OCI-LY3 (cell line): ENCODE data around the gene CD207.

Experiments
- CTCF ChIP-seq: fragments of 200-600, 300-600 bp; sonication (generic); IDR thresholded peaks from 2 replicates; pipeline ENCODE4 v1.5.1; 2014; ENCODE audit warnings: antibody characterized with exemption, low read length, low read depth
- EZH2phosphoT487 ChIP-seq: fragments of 200-600 bp; shearing (Covaris generic); IDR thresholded peaks from 2 replicates; pipeline ENCODE4 v1.6.1; 2018; ENCODE audit warnings: antibody characterized with exemption, mixed run types, low read depth

- TF ChIP-seq CTCF (no peak), EZH2phosphoT487 (no peak)
These were observed 12.8 kb downstream of the CD207 start for GRCh38 chr2:70822843-70823242.
